ENCODE measurements around the gene ANO7.

The ANO7 gene

GRCh38 chr2:241150660-241151530 is 37.6 kb upstream of the ANO7 start:
- H2AFZ ChIP-seq (ENCODE audit: low read depth, low read length): peak overlapping the region; percentile 84
- ATAC-seq (ENCODE audit: insufficient read depth, low read depth) (no peak), DNase-seq (no peak)
- peak overlapping the region; percentile 62 for H3K27ac ChIP-seq (ENCODE audit: low read length)
- H3K4me2 ChIP-seq (ENCODE audit: insufficient read depth, low read length): peak overlapping the region; percentile 83
- H3K9me3 ChIP-seq (ENCODE audit: insufficient read depth, low read length, severe bottlenecking): no peaks in the 10 kb centered on the region
- peaks cover 50% of the 10 kb centered on the region for H3K79me2 ChIP-seq (ENCODE audit: insufficient read depth, low read length)
- peaks cover 20% of the 10 kb centered on the region; the same call in 1 of the 2 replicates for H4K20me1 ChIP-seq (ENCODE audit: insufficient read depth, low read length)
- H3K36me3 ChIP-seq (ENCODE audit: insufficient read depth, low read length): peaks cover 17% of the 10 kb centered on the region
- peaks cover 34% of the 10 kb centered on the region for H3K4me1 ChIP-seq (ENCODE audit: insufficient read depth, low read length)
- peak overlapping the region; percentile 69 to 80 for H3K4me3 ChIP-seq (ENCODE audit: low read depth in 1 of 2, low read length in 2 of 2)
- TF ChIP-seq EZH2 (IDR thresholded peaks at IDR 0.05; ENCODE audit: borderline replicate concordance, low read depth, low read length, severe bottlenecking): no peak
- TF ChIP-seq CTCF (IDR thresholded peaks at IDR 0.05; ENCODE audit: borderline replicate concordance, extremely low read depth, low read length, poor library complexity, severe bottlenecking): peak; percentile 0
- peak overlapping the region; percentile 81 for H3K9ac ChIP-seq (ENCODE audit: low read depth, low read length)
- no peaks in the 10 kb centered on the region for H3K27me3 ChIP-seq (ENCODE audit: insufficient read depth, low read length, poor library complexity)

DNA sequence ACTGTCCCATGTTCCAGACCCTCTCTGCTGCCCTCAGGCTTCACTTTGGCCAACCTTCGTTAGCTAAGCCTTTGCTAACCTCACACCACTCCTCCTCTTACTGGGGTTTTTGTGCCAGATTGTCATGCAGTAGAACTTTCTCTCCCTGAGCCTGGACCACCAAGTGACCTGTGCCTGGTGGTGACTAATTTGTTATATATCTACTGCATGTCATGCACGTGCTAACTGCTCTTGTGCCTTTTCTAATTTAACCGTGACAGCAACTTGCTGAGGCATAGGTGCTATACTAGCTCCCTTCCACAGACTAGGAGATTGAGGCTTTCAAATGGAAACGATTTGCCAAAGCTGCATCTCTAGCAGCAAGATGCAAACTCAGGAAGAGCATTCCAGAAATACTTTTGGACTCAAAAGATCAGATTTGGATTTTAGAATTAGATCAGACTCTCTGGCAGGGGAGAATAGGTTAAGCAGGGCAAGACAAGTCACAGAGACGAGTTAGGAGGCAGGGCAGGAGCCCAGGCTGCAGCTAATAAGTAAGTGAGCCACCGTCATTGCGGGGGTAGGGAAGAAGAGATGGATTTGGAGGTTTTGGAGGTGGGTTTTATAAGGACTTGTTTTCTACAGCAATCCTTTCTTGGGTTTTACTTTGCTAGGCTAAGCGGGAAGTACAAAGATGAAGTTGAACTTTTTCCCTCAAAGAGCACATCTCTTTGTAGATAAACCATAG is 36.4 kb upstream of the ANO7 start:
- Histone ChIP-seq H4K20me1 (ENCODE audit: insufficient read depth, low read length) (peaks cover 16% of the 10 kb centered on the region; the same call in 1 of the 2 replicates), H3K4me1 (ENCODE audit: insufficient read depth, low read length) (peaks cover 30% of the 10 kb centered on the region), H3K36me3 (ENCODE audit: insufficient read depth, low read length) (peaks cover 24% of the 10 kb centered on the region), H3K27ac (ENCODE audit: low read length) (no peak overlapping the region), H3K79me2 (ENCODE audit: insufficient read depth, low read length) (peaks cover 46% of the 10 kb centered on the region), H3K9ac (ENCODE audit: low read depth, low read length) (no peak overlapping the region), H3K4me2 (ENCODE audit: insufficient read depth, low read length) (peak overlapping the region; percentile 83; the same call in 1 of the 2 replicates), H3K4me3 (ENCODE audit: low read depth in 1 of 2, low read length in 2 of 2) (no peak overlapping the region), H2AFZ (ENCODE audit: low read depth, low read length) (no peak overlapping the region), H3K9me3 (ENCODE audit: insufficient read depth, low read length, severe bottlenecking) (no peaks in the 10 kb centered on the region), H3K27me3 (ENCODE audit: insufficient read depth, low read length, poor library complexity) (no peaks in the 10 kb centered on the region)
- no peak for TF ChIP-seq EZH2 (IDR thresholded peaks at IDR 0.05; ENCODE audit: borderline replicate concordance, low read depth, low read length, severe bottlenecking)
- no peak for TF ChIP-seq CTCF (IDR thresholded peaks at IDR 0.05; ENCODE audit: borderline replicate concordance, extremely low read depth, low read length, poor library complexity, severe bottlenecking)
- DNase-seq (no peak), ATAC-seq (ENCODE audit: insufficient read depth, low read depth) (no peak)

DNA sequence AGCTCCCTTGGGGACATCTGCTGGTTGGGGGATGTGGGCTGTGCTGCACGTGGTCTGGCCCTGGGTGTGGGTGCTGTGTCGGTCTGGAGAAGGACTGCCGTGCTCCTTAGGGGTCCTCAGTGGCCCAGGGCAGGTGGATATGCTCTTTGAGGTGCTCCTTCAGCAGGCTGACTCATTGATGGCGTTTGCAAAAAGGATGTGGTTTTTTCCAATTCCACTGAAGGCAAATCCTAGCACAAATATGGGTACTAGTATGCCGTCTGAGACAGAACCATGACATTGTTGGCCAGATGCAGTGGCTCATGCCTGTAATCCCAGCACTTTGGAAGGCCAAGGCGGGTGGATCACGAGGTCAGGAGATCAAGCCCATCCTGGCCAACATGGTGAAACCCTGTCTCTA is 34.9 kb upstream of the ANO7 start:
- no peak for ATAC-seq (ENCODE audit: insufficient read depth, low read depth)

More for the DNA sequence above, 34.9 kb upstream of the ANO7 start:
- H3K79me2 ChIP-seq (ENCODE audit: insufficient read depth, low read length): peaks cover 34% of the 10 kb centered on the region
- H3K27me3 ChIP-seq (ENCODE audit: insufficient read depth, low read length, poor library complexity): no peaks in the 10 kb centered on the region
- peaks cover 19% of the 10 kb centered on the region for H3K4me1 ChIP-seq (ENCODE audit: insufficient read depth, low read length)
- no peak overlapping the region for H2AFZ ChIP-seq (ENCODE audit: low read depth, low read length)
- peaks cover 39% of the 10 kb centered on the region for H3K36me3 ChIP-seq (ENCODE audit: insufficient read depth, low read length)
- H3K9ac ChIP-seq (ENCODE audit: low read depth, low read length): no peak overlapping the region
- H3K4me3 ChIP-seq (ENCODE audit: low read depth in 1 of 2, low read length in 2 of 2): no peak overlapping the region
- peaks cover 12% of the 10 kb centered on the region; the same call in 1 of the 2 replicates for H4K20me1 ChIP-seq (ENCODE audit: insufficient read depth, low read length)
- H3K27ac ChIP-seq (ENCODE audit: low read length): no peak overlapping the region
- no peaks in the 10 kb centered on the region for H3K9me3 ChIP-seq (ENCODE audit: insufficient read depth, low read length, severe bottlenecking)
- H3K4me2 ChIP-seq (ENCODE audit: insufficient read depth, low read length): no peak overlapping the region
- peak; percentile 33 for DNase-seq
- TF ChIP-seq CTCF (IDR thresholded peaks at IDR 0.05; ENCODE audit: borderline replicate concordance, extremely low read depth, low read length, poor library complexity, severe bottlenecking): no peak
- no peak for TF ChIP-seq EZH2 (IDR thresholded peaks at IDR 0.05; ENCODE audit: borderline replicate concordance, low read depth, low read length, severe bottlenecking)

All from DND-41 (cell line).